B cell (primary cell): ENCODE results near the gene CAPZA2.

ENCODE experiments used
- EZH2 ChIP-seq: IDR thresholded peaks from 2 replicates; pipeline ENCODE4 v1.6.1; 2012; ENCODE audit warnings: borderline replicate concordance, low read depth, mild to moderate bottlenecking, moderate library complexity, low read length; ENCODE audit not compliant: insufficient read depth, poor library complexity, severe bottlenecking
- TF ChIP-seq, protein P1 (sequence below): fragments of 200-600 bp; IDR thresholded peaks from one replicate; pipeline ENCODE4 v1.8.0; 2022; ENCODE audit warnings: antibody characterized with exemption, mild to moderate bottlenecking

DNA sequence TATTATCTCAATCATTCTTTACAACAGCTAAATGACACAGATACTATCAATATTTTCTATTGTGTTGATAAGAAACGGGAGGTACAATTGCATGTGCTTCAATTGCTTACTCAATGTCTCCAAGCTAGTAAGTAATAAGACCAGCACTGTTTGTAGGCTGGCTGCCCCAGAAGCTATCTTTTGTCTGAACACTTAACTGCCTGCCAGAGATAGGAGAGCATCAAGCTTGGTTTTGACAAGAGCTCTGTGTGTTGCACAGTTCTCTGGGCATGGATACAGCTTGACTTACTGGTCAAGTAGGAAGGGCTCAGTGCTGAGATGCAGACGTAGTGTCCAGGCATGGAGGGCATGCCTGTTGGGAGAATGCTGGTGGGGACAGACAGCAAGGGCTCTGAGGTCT, 26.3 kb upstream of the CAPZA2 start:
- TF ChIP-seq, protein P1, sequence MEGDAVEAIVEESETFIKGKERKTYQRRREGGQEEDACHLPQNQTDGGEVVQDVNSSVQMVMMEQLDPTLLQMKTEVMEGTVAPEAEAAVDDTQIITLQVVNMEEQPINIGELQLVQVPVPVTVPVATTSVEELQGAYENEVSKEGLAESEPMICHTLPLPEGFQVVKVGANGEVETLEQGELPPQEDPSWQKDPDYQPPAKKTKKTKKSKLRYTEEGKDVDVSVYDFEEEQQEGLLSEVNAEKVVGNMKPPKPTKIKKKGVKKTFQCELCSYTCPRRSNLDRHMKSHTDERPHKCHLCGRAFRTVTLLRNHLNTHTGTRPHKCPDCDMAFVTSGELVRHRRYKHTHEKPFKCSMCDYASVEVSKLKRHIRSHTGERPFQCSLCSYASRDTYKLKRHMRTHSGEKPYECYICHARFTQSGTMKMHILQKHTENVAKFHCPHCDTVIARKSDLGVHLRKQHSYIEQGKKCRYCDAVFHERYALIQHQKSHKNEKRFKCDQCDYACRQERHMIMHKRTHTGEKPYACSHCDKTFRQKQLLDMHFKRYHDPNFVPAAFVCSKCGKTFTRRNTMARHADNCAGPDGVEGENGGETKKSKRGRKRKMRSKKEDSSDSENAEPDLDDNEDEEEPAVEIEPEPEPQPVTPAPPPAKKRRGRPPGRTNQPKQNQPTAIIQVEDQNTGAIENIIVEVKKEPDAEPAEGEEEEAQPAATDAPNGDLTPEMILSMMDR: no peak
- no peak for TF ChIP-seq EZH2
